Chondrocyte (in vitro differentiated cells): ENCODE data around the gene CPT2. TPM values are rescaled to one million over a fixed set of nuclear protein-coding genes. Genes with fewer than 3 reads are reported as not detected.
"Not testable (repeated sequence)": the region's sequence is repeated elsewhere in the genome, so short reads cannot be mapped to it uniquely, and the experiment has no call there.

ENCODE experiments used
- DNase-seq: peaks from one replicate; pipeline ENCODE4 v3.0.0; 2021; ENCODE audit warnings: mixed read lengths, low spot score
- H3K27ac Mint-ChIP-seq: one replicate; pipeline ENCODE4 v1.8.0; 2021; ENCODE audit warnings: mild to moderate bottlenecking, moderate library complexity, mixed read lengths; ENCODE audit not compliant: unreplicated experiment
- H3K27me3 Mint-ChIP-seq: 2 replicates; pipeline ENCODE4 v1.8.0; 2021; ENCODE audit warnings: low read depth, mixed read lengths
- H3K36me3 Mint-ChIP-seq: 2 replicates; pipeline ENCODE4 v1.8.0; 2021; ENCODE audit warnings: low read depth, mixed read lengths
- H3K4me1 Mint-ChIP-seq: 2 replicates; pipeline ENCODE4 v1.8.0; 2021; ENCODE audit warnings: low read depth, mild to moderate bottlenecking, mixed read lengths
- H3K4me3 Mint-ChIP-seq: one replicate; pipeline ENCODE4 v1.8.0; 2021; ENCODE audit warnings: mild to moderate bottlenecking, moderate library complexity, mixed read lengths; ENCODE audit not compliant: unreplicated experiment
- H3K9me3 Mint-ChIP-seq: 2 replicates; pipeline ENCODE4 v1.8.0; 2021; ENCODE audit warnings: low read depth, mixed read lengths
- total RNA-seq: library from RNA; stranded (reverse); gene quantifications from 3 replicates; pipeline ENCODE4 v1.2.1, GENCODE V29; 2021
- TF ChIP-seq, protein P1 (sequence below): fragments of 200-600 bp; sonication (generic); IDR thresholded peaks from 2 replicates; pipeline ENCODE4 v1.5.0; 2021; ENCODE audit warnings: antibody characterized with exemption, mild to moderate bottlenecking, moderate library complexity

Gene CPT2
- total RNA-seq, 1 donor from 2014 or later: 11.0 TPM

DNA sequence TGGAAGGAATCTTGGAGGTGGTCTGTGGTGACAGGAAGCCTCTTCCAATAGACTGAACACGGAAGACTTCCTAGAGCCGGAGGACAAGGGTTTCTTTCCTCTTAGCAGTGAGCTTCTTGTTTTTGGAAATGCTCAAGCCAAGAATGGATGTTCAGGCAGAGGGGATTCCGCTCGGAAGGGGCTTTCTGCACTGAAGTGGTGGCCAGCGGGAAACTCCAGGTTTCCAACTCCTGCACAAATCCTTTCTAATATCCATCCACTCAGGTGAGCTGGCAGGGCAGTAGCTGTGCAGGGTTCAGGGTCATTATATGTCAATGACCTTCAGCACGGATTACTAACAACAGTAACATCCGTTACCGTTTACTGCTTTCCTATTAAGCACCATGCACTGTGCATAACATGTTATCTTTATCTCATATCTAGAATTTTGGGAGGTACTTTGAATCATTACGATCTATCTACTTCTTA, 573 bp upstream of the CPT2 start:
- H3K36me3 Mint-ChIP-seq: no peaks in the 10 kb centered on the region
- peak overlapping the region; percentile 97 for H3K4me3 Mint-ChIP-seq
- no peaks in the 10 kb centered on the region for H3K9me3 Mint-ChIP-seq
- DNase-seq: no peak
- H3K4me1 Mint-ChIP-seq: peaks cover 23% of the 10 kb centered on the region
- no peaks in the 10 kb centered on the region for H3K27me3 Mint-ChIP-seq
- TF ChIP-seq, protein P1, sequence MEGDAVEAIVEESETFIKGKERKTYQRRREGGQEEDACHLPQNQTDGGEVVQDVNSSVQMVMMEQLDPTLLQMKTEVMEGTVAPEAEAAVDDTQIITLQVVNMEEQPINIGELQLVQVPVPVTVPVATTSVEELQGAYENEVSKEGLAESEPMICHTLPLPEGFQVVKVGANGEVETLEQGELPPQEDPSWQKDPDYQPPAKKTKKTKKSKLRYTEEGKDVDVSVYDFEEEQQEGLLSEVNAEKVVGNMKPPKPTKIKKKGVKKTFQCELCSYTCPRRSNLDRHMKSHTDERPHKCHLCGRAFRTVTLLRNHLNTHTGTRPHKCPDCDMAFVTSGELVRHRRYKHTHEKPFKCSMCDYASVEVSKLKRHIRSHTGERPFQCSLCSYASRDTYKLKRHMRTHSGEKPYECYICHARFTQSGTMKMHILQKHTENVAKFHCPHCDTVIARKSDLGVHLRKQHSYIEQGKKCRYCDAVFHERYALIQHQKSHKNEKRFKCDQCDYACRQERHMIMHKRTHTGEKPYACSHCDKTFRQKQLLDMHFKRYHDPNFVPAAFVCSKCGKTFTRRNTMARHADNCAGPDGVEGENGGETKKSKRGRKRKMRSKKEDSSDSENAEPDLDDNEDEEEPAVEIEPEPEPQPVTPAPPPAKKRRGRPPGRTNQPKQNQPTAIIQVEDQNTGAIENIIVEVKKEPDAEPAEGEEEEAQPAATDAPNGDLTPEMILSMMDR: no peak
- H3K27ac Mint-ChIP-seq: peak overlapping the region; percentile 84

GRCh38 chr1:53197291-53198200, 922 bp downstream of the CPT2 start:
- H3K4me1 Mint-ChIP-seq: peaks cover 23% of the 10 kb centered on the region
- no peak for DNase-seq

GRCh38 chr1:53198241-53198651, 1.6 kb downstream of the CPT2 start:
- Mint-ChIP-seq H3K4me1 (peaks cover 23% of the 10 kb centered on the region), H3K9me3 (no peaks in the 10 kb centered on the region), H3K27ac (peak overlapping the region; percentile 94), H3K36me3 (peaks cover 8% of the 10 kb centered on the region), H3K27me3 (no peaks in the 10 kb centered on the region), H3K4me3 (peak overlapping the region; percentile 97)
- DNase-seq: no peak
- TF ChIP-seq, protein P1: no peak

More at GRCh38 chr1:53197291-53198200, 922 bp downstream of the CPT2 start:
- no peaks in the 10 kb centered on the region for H3K9me3 Mint-ChIP-seq
- peak overlapping the region; percentile 94 for H3K27ac Mint-ChIP-seq
- peak overlapping the region; percentile 97 for H3K4me3 Mint-ChIP-seq
- peaks cover 2% of the 10 kb centered on the region for H3K36me3 Mint-ChIP-seq
- TF ChIP-seq, protein P1: no peak
- H3K27me3 Mint-ChIP-seq: no peaks in the 10 kb centered on the region

- Mint-ChIP-seq H3K9me3 (no peaks in the 10 kb centered on the region), H3K4me3 (no peak overlapping the region), H3K27ac (no peak overlapping the region), H3K4me1 (no peaks in the 10 kb centered on the region), H3K27me3 (no peaks in the 10 kb centered on the region), H3K36me3 (peaks cover 34% of the 10 kb centered on the region)
- no peak for DNase-seq
- TF ChIP-seq, protein P1: no peak
These were observed 6.8 kb downstream of the CPT2 start for GRCh38 chr1:53203466-53203865.

- not testable (repeated sequence) for DNase-seq, H3K4me1 Mint-ChIP-seq, H3K27me3 Mint-ChIP-seq, H3K9me3 Mint-ChIP-seq, H3K27ac Mint-ChIP-seq, H3K4me3 Mint-ChIP-seq
- H3K36me3 Mint-ChIP-seq: peaks cover 44% of the 10 kb centered on the region
These were observed 8.9 kb downstream of the CPT2 start for GRCh38 chr1:53205496-53205895.

DNA sequence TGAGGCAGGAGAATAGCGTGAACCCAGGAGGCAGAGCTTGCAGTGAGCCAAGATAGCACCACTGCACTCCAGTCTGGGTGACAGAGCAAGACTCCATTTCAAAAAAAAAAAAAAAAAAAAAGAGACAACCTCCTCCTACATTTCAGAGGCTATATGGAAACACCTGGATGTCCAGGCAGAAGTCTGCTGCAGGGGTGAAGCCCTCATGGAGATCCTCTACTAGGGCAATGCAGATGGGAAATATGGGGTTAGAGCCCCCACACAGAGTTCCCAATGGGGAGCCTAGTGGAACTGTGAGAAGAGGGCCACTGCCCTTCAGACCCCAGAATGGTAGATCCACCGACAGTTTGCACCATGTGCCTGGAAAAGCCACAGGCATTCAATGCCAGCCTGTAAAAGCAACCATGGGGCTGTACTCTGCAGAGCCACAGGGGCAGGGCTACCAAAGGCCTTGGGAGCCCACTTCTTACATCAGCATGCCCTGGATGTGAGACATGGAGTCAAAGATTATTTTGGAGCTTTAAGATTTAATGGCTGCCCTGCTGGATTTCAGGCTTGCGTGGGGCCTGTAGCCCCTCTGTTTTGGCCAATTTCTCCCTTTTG, 9.6 kb downstream of the CPT2 start:
- not testable (repeated sequence) for H3K9me3 Mint-ChIP-seq

More for the DNA sequence above, 9.6 kb downstream of the CPT2 start:
- peaks cover 44% of the 10 kb centered on the region for H3K36me3 Mint-ChIP-seq
- H3K27me3 Mint-ChIP-seq, H3K4me1 Mint-ChIP-seq, H3K4me3 Mint-ChIP-seq, DNase-seq, H3K27ac Mint-ChIP-seq: not testable (repeated sequence)
